GM19239 (cell line): ENCODE measurements around the gene EEIG2.
"Not testable (repeated sequence)": the region's sequence is repeated elsewhere in the genome, so short reads cannot be mapped to it uniquely, and the experiment has no call there.

Experiments used
- DNase-seq: peaks from one replicate; pipeline ENCODE4 v3.0.0; 2011; ENCODE audit warnings: low spot score; ENCODE audit not compliant: insufficient read length
- FAIRE-seq: peaks from 2 replicates; lab custom pipeline; 2011; peaks lifted over from hg19 to GRCh38; lab: Jason Lieb, UNC

Gene EEIG2

DNA sequence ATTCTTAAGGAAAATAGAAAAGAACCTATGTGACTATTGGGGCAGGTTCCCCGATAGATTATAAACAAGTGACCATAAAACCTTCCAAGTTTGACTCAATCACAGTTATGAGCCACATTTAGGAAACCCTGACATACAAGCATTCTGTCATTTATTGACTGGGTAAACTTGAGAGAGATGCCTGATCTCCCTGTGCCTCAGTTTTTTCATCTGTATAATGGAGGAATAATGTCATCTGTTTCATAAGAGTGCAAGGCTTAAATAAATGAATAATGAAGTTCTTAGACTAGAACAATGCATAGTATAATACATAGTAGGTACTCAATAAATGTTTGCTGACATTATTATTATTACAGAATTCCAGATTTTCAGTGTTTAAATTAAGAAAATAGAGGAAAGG is 18.9 kb upstream of the EEIG2 start:
- no peak for DNase-seq
- FAIRE-seq, result no peak

DNA sequence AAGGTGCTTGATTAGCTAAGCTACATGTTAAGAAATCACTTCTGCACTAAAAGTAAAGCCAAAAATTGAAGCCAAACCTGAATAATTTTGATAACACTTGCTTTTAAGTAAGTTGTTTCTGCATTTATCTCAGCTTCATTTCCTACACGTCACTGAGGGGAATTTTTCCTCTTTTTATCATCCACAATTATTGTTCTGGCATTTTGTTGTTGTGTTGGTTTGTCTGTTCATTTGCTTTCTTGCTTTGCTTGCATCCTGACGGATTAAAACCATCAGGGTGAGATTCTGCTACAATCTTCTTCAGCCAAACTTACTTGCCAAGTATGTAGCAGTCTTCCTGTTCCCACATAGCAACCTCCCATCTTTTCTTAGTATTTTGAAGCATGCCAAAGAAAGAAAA is 18.0 kb upstream of the EEIG2 start:
- DNase-seq (no peak), FAIRE-seq (no peak)

DNA sequence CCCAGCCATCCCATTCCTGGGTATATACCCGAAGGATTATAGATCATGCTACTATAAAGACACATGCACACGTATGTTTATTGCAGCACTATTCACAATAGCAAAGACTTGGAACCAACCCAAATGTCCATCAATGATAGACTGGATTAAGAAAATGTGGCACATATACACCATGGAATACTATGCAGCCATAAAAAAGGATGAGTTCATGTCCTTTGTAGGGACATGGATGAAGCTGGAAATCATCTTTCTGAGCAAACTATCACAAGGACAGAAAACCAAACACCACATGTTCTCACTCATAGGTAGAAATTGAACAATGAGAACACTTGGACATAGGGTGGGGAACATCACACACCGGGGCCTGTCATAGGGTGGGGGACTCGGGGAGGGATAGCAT is 12.4 kb upstream of the EEIG2 start:
- not testable (repeated sequence) for FAIRE-seq, DNase-seq

DNA sequence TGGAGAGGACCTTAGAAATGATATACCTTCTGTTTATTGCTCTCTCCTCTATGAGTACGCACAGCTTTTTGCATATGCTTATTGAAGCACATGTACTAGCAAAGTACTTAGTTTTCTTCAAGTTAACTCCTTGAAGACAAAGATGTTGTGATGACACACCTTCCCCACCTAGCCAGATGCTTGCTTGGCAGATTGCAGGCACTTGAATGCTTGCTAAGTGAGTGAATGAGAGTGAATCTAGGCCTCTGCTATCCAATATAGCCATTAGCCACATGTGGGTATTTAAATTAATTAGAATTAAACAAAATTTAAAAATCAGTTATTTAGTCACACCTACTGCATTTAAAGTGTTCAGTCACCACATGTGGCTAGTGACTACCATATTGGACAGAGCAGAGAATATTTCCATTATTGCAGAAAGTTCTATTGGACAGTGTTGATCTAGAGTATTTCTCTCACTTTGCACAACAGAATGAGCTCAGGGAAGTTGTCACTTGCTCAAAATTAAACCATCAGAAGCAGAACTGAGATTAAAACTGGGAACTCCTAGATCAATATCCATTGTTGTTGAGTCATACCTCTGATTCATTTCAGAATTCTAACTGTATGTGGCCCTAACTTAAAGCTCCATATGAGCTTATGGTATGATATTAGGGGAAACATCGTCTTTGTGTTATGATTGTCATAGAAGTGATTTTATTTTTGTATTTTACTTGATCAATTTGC is 8.6 kb upstream of the EEIG2 start:
- DNase-seq (no peak), FAIRE-seq (peak; percentile 4)

DNA sequence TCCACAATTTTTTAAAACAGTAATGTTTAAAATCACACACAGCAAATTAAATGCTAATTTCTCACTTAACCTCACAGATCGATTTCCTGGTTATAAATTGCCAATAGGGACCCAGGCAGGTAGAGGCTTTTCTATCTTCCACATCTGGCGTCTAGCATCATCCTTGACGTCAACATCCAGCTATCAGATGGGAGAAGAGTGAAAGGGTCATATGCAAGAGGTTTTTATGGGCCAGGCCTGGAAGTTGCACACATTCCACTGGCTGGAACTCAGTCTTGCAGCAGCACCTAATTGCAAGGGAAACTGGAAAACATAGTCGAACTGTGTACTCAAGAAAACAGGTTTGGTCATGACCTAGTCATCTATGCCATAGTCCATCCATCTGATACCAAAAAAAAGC is 6.0 kb upstream of the EEIG2 start:
- FAIRE-seq, result no peak
- no peak for DNase-seq

DNA sequence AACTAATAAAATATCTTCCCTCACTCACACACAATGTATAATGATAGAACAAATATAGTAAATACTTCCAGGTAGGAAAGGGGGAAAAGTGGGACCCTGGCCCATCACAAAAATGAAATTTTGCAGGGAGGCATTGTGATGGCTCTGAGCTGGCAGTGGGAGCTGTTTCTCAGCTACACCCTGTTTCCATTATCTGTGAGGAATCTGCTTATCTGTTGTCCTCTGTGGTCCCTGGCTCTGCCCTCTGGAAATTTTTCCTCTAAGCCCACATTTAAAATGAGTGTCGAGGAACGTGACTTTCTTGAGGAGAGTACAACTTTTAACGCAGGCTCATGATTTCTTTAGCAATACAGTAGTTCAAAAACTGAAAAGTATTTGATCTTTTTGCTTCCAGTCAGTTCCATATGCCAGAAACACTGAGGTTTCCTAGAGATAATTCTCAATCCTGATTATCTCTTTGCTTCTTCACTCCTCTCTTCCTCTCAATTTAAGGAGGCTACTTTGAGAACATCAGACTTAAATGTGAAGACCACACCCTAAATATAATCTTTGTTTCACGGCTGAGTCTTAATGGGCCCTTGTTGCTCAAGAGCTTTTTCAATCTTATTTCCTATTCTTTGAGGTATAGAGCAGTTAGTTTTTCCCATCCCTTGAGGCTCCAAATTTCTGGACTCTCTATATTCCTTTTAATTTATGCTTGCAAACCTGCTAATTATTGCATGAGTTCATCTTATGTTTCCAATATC is 5.0 kb upstream of the EEIG2 start:
- FAIRE-seq, result no peak
- DNase-seq, result no peak

DNA sequence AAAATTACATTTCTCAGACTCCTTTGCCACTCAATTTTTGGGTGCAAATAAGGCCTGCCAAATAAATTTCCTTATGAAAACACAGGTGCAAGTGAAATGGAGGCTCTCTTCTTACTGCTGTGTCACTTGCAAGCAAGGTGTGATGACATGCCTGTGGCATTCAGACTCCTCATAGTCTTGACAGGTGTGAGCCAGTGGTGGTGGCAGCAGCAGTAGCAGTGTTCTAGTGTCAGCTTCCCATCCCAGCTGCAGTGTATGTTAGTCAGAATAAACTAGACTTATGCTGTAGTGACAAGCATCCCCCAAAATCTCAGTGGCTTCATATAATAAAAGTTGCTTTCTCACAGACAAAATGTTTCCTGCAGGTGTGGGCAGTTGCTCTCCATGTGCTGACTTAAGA is 3.8 kb upstream of the EEIG2 start:
- no peak for FAIRE-seq
- DNase-seq, result no peak

DNA sequence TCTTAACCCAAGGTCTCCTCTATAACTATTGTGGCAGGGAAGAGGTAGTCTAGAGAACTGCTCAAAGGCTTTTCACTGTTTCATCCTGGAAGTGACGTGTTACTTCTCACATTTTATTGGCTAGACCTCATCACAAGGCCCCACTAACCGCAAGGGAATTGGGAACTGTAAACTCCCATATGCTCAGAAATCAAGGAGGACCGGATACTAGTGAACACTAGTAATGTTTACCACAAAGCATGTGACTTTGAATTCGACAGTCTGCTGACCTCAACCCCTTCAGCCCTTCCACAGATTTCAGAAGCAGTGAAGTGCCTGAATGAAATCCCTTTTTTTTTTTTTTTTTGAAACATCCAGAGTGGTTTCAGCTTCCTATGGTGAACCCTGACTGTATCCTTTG is 3.4 kb upstream of the EEIG2 start:
- DNase-seq (no peak), FAIRE-seq (no peak)

DNA sequence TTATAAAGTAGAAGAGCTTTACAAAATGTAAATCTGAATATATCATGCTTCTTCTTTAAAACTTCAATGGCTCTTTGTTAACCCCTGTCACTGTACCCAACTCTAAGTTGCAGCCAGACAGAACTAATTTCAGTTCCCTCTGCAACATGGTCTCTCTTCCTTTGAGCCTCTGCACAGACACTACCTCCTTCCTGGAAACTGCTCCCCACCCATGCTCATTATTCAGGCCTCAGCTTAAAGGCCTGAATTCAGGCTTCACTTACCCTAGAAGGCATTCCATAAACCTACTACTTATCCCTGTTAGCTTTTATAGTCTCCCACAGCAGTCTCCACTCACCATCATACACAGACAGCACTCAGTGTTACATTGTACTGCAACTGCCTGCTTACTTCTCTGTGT is 2.6 kb upstream of the EEIG2 start:
- DNase-seq (no peak), FAIRE-seq (peak; percentile 80)

DNA sequence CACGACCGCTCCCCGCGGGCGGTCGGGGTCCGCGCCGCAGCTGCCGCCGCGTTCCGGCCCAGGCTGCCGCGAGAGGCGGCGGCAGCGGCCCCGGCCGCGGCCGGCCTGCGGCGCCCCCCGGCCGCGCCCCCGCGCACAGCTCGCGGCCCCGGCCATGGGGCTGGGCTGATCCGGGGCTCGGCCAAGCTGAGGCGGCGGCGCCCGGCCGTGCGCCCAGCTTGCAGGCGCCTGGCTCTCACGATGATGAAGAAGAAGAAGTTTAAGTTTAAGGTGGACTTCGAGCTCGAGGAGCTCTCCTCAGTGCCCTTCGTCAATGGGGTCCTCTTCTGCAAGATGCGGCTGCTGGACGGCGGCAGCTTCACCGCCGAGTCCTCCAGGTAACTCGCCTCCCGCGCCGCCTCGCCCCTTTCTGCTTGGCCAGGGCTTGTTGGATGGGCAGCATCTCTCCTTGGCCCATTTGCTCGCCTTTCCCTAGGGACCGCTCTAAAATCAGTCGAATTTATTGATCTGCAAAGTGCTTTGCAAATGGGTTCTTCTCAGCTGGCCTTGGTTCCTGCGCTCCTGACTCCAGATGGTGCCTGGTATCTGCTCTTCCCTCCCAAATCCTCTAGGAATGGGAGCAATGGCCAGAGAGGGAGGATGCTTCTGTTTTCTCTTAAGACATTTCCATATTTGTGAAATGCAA is 431 bp downstream of the EEIG2 start:
- no peak for DNase-seq
- FAIRE-seq, result peak; percentile 21

DNA sequence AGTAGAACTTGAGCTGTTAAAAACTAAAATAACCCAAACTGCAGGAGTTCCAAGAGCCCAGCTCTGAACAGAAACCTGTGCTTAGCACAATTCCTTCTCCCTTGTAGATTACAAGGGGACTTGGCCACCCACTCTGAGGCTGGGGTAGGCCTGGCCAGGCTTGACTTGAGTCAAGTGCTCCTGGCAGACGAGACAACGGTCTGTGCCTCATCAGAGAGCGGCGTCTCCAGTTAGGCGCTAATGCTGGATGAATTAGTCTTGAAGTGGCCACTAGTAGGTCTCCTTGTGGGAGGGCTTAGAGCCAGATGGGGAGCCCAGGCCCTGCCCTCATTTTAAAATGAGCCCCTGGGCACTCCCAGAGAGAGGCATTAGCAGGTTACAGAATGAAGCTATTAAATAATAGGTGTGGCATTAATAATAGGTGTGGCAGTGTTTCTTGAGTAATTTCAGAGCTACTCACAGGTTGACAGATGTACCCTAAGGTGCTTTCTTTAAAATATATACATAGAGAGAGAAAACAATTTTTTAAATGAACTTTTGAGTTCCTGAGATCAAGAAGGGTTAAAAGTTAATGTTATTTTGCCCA is 1.1 kb downstream of the EEIG2 start:
- FAIRE-seq (peak; percentile 64), DNase-seq (peak; percentile 18)

DNA sequence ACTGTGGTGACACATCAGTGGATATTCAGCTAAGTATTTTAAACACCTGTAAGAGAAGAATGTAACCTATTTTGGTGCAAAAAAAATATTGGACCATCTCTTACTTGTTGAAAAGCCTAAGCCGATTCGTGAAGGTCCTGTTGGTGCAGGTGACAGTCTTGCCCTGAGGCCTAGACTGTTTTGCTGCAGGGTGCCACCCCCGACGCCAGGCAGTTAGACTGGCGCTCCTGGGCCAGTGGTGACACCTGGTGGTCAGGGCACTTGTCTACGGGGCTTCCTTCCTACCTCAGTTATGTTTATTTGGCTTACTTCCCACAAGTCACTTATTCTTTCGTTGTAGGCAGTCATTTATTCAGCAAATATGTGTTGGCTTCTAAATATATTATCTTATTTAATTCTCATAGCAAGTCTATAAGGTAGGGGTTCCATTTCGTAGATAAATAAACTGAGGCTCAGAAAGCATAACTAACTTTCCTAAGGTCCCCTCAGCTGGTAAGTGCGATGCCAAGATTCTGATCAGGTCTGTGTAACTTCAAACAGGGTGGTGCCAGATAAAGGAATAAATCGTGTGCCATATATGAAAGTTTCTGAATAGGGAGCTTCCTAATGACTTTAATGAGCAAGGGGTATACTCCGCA is 1.9 kb downstream of the EEIG2 start:
- DNase-seq, result peak; percentile 56
- peak; percentile 88 for FAIRE-seq

DNA sequence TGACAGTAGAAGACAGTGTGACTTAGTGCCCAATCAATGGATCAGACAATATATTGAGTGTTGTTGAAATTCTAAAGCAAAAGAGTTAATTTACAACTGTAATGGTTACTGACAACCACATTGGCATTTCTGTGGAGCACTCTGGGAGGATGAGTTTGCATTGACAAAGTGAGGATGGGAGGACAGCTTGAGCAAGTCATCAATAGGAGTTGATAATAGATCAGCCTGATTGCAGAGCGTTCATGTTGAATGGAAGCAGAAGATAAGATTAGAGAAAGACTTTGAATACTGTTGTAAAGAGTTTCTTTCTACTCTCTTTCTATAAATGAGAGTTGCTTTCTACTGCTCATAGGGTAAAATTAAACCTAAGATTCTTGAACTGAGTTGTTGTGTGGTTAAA is 3.9 kb downstream of the EEIG2 start:
- FAIRE-seq (no peak), DNase-seq (no peak)

DNA sequence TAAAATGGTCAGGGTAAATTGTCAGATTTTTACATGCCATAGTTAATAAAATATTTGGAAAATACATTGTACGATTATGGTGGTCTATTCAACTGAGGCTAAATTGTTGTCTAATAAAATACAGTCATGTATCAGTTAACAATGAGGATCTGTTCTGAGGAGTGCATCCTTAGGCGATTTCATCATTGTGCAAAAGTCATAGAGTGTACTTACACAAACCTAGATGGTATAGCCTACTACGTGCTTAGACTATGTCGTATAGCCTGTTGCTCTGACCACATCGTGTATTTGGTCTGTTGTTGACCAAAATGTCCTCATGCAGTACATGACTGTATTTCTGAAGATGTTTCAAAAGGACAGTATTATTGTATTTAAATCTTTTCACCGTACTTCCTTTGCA is 5.2 kb downstream of the EEIG2 start:
- FAIRE-seq (no peak), DNase-seq (no peak)

DNA sequence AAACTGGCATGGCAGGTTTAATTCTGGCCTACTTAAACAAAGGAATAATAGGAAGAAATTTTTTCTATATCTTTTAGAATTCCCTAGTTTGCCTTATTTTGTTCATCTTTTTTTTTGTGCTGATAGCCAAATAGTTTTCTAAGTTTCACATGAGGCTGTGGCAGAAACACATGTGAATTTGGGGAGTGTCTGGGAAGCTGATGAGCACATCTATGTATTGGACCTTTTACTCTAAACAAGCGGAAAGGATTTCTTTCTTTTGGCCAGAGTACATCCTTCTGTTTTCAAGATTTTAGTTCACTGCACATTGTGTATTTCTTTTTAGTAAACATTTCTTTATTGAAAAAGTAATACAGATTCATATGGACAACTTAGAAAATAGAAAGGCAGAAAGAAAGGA is 5.6 kb downstream of the EEIG2 start:
- FAIRE-seq, result no peak
- DNase-seq, result no peak

DNA sequence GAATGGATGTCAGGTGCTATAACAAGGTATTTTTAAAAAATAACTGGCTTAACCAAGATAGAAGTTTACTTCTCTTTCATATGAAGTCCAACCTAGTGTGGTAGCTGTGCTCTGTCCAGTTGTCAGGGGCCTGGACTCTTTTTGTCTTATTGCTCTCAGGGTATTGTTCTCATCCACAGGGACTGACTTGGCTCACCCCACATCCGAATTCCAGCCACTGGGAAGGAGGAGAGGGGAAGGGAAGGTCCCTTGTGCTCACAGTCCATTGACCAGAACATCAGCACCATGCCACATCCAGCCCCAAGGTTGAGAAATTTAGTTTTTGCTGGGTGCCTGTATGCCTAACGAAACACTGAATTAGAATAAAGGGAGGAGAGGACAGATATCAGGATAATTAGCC is 8.7 kb downstream of the EEIG2 start:
- no peak for DNase-seq
- FAIRE-seq, result no peak

DNA sequence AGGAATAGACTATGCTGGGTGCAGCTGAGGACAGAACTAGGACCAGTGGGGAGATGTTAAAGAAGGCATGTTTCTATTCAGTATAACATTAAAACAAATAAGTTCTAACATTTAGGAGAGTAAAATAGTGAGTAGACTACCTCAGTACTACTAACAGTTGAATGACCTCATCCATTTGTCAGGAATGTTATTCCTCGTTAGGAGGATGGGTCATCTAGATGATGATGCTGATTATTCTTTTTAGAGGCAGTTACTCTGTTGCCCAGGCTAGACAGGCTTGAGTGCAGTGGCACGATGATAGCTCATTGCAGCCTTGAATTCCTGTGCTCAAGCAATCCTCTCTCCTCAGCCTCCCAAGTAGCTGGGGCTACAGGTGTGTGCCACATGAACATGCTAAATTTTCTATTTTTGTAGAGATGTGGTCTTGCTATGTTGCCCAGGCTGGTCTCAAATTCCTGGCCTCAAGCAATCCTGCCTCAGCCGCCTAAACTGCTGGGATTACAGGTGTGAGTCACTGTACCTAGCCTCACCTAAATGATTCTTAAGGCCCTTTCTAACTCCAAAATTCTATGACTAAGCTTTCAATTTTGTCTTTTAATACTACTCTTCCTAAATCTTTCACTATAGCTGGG is 9.3 kb downstream of the EEIG2 start:
- DNase-seq, result no peak

DNA sequence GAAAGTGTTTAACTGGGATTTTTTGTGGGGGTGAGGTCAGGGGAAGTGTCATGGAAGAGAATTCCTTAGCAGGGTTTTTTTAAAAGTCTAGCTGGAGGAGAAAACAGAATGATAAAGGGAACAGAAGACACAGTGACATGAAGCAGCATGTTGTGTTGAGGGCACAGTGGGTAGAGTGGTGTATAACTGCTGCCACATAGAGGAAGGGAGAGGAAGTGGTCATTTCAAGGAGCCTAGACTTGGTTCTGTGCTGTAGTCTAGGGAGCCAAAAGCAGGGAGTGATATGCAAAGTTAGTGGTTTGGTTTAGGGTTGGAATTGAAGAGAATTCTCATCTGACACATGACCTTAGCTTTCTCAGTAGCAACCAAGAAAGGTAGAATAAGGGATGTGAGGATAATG is 10.2 kb downstream of the EEIG2 start:
- DNase-seq (no peak), FAIRE-seq (peak; percentile 37)

More for the DNA sequence above, 9.3 kb downstream of the EEIG2 start:
- no peak for FAIRE-seq

DNA sequence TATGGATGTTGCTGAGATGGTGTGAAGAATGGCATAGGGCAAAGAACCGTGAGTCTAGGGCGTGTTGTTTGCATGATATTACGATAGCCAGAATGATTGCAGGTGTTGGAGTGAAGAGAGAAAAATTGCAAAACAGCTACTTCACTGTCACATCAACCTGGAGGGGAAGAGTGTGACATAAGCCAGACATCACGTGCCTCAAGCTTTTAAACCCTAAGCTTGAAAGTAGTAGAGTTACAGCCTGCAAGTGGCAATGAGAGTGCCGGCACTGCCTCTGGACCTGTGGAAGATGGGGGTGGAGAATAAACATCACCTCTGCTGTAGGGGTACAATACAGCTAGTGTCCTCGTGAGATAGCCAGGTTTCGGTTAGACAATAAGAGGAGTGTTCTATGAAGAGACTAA is 11.1 kb downstream of the EEIG2 start:
- no peak for FAIRE-seq

DNA sequence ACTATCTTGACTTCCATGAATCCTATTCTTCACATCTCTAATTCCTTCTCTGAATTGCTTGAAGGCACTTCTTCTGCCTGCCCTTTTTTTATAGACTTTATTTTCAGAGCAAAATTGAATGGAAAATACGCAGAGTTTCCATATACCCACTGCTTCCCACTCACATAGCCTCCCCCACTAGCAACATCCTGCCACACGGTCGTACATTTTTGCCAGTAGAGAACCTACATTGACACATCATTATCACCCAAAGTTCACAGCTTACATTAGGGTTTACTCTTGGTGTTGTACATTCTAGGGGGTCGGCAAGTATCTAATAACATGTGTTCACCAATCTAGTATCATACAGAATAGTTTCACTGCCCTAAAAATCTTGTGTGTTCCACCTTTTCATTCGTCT is 12.3 kb downstream of the EEIG2 start:
- no peak for FAIRE-seq
- no peak for DNase-seq

More for the DNA sequence above, 11.1 kb downstream of the EEIG2 start:
- DNase-seq, result no peak
